K562 (cell line): ENCODE results near the gene ZBTB20. TPM values are rescaled to one million over a fixed set of nuclear protein-coding genes. Genes with fewer than 3 reads are reported as not detected.

Experiments
- ATAC-seq: fragments of 200-7000 bp; cut with Tn5 transposase; 3 replicates; pipeline ENCODE4 v1.9.1; 2020; ENCODE audit warnings: moderate library complexity
- BruUV-seq: library from RNA; stranded (reverse); fragments of 400-500 nt; replicated peaks from 2 replicates; lab custom pipeline; 2021; lab: Mats Ljungman, UMichigan
- CTCF ChIA-PET: fragments of 300-600 bp; formaldehyde crosslinking; extraction: SDS; loops from one replicate; lab custom pipeline; 2021; ENCODE audit warnings: low intra/inter-chr PET ratio; lab: Yijun Ruan, JAX
- POLR2A ChIA-PET: fragments of 300-600, 350-650 bp; sonication (Branson Sonifier 250); formaldehyde crosslinking; extraction: SDS; loops from one replicate; lab custom pipeline; 2021; ENCODE audit warnings: antibody characterized with exemption, inconsistent platforms; lab: Yijun Ruan, JAX
- DNase-seq, 4 experiments: peaks; one replicate each; pipeline versions ENCODE4 v3.0.0 to v3.0.0-alpha.2; 2011 to 2018; ENCODE audit warnings: low spot score in 3 of 4, mixed read lengths in 3 of 4; ENCODE audit errors: extremely low read depth in 1 of 4
- FAIRE-seq: peaks from 2 replicates; lab custom pipeline; 2011; peaks lifted over from hg19 to GRCh38; lab: Jason Lieb, UNC
- H2AFZ ChIP-seq: 2 replicates; pipeline ENCODE4 v1.6.0; 2011; ENCODE audit warnings: low read depth, low read length, control low read depth, inconsistent platforms
- H3K27ac ChIP-seq: fragments of 200-600 bp; 3 replicates; pipeline ENCODE4 v1.8.0; 2011; ENCODE audit warnings: low read depth, mild to moderate bottlenecking, control low read depth, inconsistent platforms, low read length, moderate library complexity, mixed read lengths; ENCODE audit errors: extremely low read depth
- H3K27me3 ChIP-seq, 2 experiments: fragments of 300-600 bp in 1 of 2; 2 replicates in 1 of 2; 3 replicates in 1 of 2; pipeline versions ENCODE4 v1.6.0 to v1.8.0; 2011; ENCODE audit warnings: inconsistent platforms in 2 of 2, low read length in 2 of 2, mild to moderate bottlenecking in 1 of 2, mixed read lengths in 1 of 2, moderate library complexity in 1 of 2; ENCODE audit not compliant: control insufficient read depth in 2 of 2, insufficient read depth in 2 of 2
- H3K36me3 ChIP-seq: fragments of 300-600 bp; 3 replicates; pipeline ENCODE4 v1.8.0; 2011; ENCODE audit warnings: mild to moderate bottlenecking, low read length, inconsistent platforms; ENCODE audit not compliant: control insufficient read depth, insufficient read depth
- H3K4me1 ChIP-seq, 2 experiments: fragments of 200-600 bp in 1 of 2; replicated peaks in 1 of 2; 2 replicates in 1 of 2; 3 replicates in 1 of 2; pipeline versions ENCODE4 v1.5.1 to v1.8.0; 2011; ENCODE audit warnings: inconsistent platforms in 2 of 2, low read length in 2 of 2, mild to moderate bottlenecking in 1 of 2, mixed read lengths in 1 of 2, moderate library complexity in 1 of 2; ENCODE audit not compliant: control insufficient read depth in 2 of 2, insufficient read depth in 2 of 2
- H3K4me2 ChIP-seq: 2 replicates; pipeline ENCODE4 v1.6.1; 2011; ENCODE audit warnings: low read length, control low read depth, inconsistent platforms, mixed read lengths; ENCODE audit not compliant: insufficient read depth
- H3K4me3 ChIP-seq: fragments of 200-600 bp; sonication (generic), shearing (Covaris generic); 2 replicates; pipeline ENCODE4 v1.5.1; 2016; ENCODE audit warnings: control low read depth, inconsistent platforms
- H3K79me2 ChIP-seq: fragments of 200-600 bp; 3 replicates; pipeline ENCODE4 v1.8.0; 2011; ENCODE audit warnings: low read length, inconsistent platforms; ENCODE audit not compliant: control insufficient read depth, insufficient read depth
- H3K9ac ChIP-seq, 2 experiments: 2 replicates each; pipeline versions ENCODE4 v1.6.0 to v1.6.1; 2011; ENCODE audit warnings: low read depth in 2 of 2, low read length in 2 of 2, control low read depth in 1 of 2, inconsistent platforms in 1 of 2, mild to moderate bottlenecking in 1 of 2, mixed read lengths in 1 of 2; ENCODE audit not compliant: insufficient read depth in 1 of 2
- H3K9me1 ChIP-seq: one replicate; pipeline ENCODE4 v1.6.0; 2011; ENCODE audit warnings: inconsistent platforms, mild to moderate bottlenecking, low read length, moderate library complexity; ENCODE audit not compliant: control insufficient read depth, insufficient read depth
- H3K9me3 ChIP-seq: replicated peaks from 2 replicates; pipeline ENCODE4 v1.5.1; 2011; ENCODE audit warnings: low read depth, low read length, inconsistent platforms; ENCODE audit not compliant: control insufficient read depth, insufficient read depth
- H4K20me1 ChIP-seq: replicated peaks from 2 replicates; pipeline ENCODE4 v1.6.1; 2011; ENCODE audit warnings: low read length, inconsistent platforms, mixed read lengths; ENCODE audit not compliant: control insufficient read depth, insufficient read depth
- CBX2 ChIP-seq: fragments of 200-600 bp; sonication (generic); IDR thresholded peaks from one replicate; pipeline ENCODE4 v1.6.1; 2012; ENCODE audit warnings: mild to moderate bottlenecking, low read length, inconsistent platforms; ENCODE audit not compliant: insufficient read depth, poor library complexity, severe bottlenecking
- JUND ChIP-seq, 2 experiments: IDR thresholded peaks; 2 replicates in 1 of 2; 3 replicates in 1 of 2; pipeline ENCODE4 v1.6.1; 2011; ENCODE audit warnings: borderline replicate concordance in 2 of 2, low read depth in 2 of 2, low read length in 2 of 2, improper control_type of control experiment in 1 of 2, missing biosample characterization in 1 of 2, missing genetic modification characterization in 1 of 2, missing genetic modification reagents in 1 of 2
- KAT2B ChIP-seq: IDR thresholded peaks from one replicate; pipeline ENCODE4 v1.6.1; 2012; ENCODE audit warnings: low read depth, mild to moderate bottlenecking, control low read depth, inconsistent platforms, low read length, moderate library complexity
- KLF13 ChIP-seq: fragments of 450-650 bp; IDR thresholded peaks from 2 replicates; pipeline ENCODE4 v1.6.1; 2016; ENCODE audit warnings: missing genetic modification characterization, low read depth, mild to moderate bottlenecking, missing compliant biosample characterization, moderate library complexity, borderline replicate concordance
- MTF1 ChIP-seq: fragments of 250-450 bp; sonication (Bioruptor Pico); IDR thresholded peaks from 2 replicates; pipeline ENCODE4 v1.9.0; 2021; ENCODE audit warnings: moderate library complexity, mild to moderate bottlenecking, inconsistent platforms, borderline replicate concordance
- NFXL1 ChIP-seq: fragments of 450-650 bp; formaldehyde crosslinking; IDR thresholded peaks from 2 replicates; pipeline ENCODE4 v1.4.0; 2021; ENCODE audit warnings: mild to moderate bottlenecking
- PHTF2 ChIP-seq: fragments of 250-450 bp; sonication (Bioruptor Pico); IDR thresholded peaks from 2 replicates; pipeline ENCODE4 v1.5.0; 2021; ENCODE audit warnings: mild to moderate bottlenecking
- STAT5B ChIP-seq: fragments of 250-450 bp; sonication (Bioruptor Pico); IDR thresholded peaks from 2 replicates; pipeline ENCODE4 v1.8.0; 2021; ENCODE audit warnings: mild to moderate bottlenecking, inconsistent platforms
- U2AF2 ChIP-seq: fragments of 200-400 bp; formaldehyde crosslinking; optimal IDR thresholded peaks from 2 replicates; pipeline ENCODE3; 2017; ENCODE audit warnings: low read depth, mild to moderate bottlenecking, low read length
- YBX1 ChIP-seq: fragments of 450-650 bp; IDR thresholded peaks from 2 replicates; pipeline ENCODE4 v1.7.1; 2016; ENCODE audit warnings: mild to moderate bottlenecking
- ZNF408 ChIP-seq: fragments of 250-450 bp; sonication (Bioruptor Pico); IDR thresholded peaks from 2 replicates; pipeline ENCODE4 v1.4.0; 2020; ENCODE audit warnings: low read depth, mild to moderate bottlenecking, moderate library complexity
- WGBS: fragments of 100-300 bp; shearing (Covaris generic); methylation state at CpG from one replicate; pipeline ENCODE4 v1.1.6; 2016; ENCODE audit warnings: low coverage, mixed read lengths; ENCODE audit not compliant: insufficient coverage; ENCODE audit errors: missing lambda C conversion rate; 5-methylcytosine and 5-hydroxymethylcytosine counted together
- in situ Hi-C: fragments of 300-500 bp; cut with MboI; formaldehyde crosslinking; loops from 4 replicates; pipeline ENCODE4 v1.15.0; 2018; ENCODE audit warnings: inconsistent platforms, mixed read lengths
- intact Hi-C: fragments of 100-400 bp; cut with micrococcal nuclease; formaldehyde crosslinking; loops from 2 replicates; pipeline ENCODE4 v1.14.2; 2022
- polyA plus RNA-seq, 8 experiments: library from polyadenylated mRNA; depleted of rRNA in 4 of 8; stranded (reverse) in 5 of 8; unstranded in 3 of 8; fragments of >200 nt; fragmentation: Nextera tagmentation in 2 of 8; fragmentation: Illumina TruSeq in 1 of 8; extraction: Ambion mirVana in 2 of 8; extraction: Trizol in 1 of 8; gene quantifications; 2 replicates each; pipeline versions ENCODE4 v1.2.1 to v1.2.3, GENCODE V29; 2011 to 2014; ENCODE audit warnings: inconsistent platforms in 1 of 8, missing spikeins in 1 of 8
- total RNA-seq, 7 experiments: library from RNA; depleted of rRNA in 6 of 7; stranded (reverse); fragments of >200 nt in 6 of 7; fragmentation: Illumina TruSeq in 2 of 7; extraction: Trizol in 2 of 7; gene quantifications; 2 replicates each; pipeline versions ENCODE4 v1.2.1 to v1.2.3, GENCODE V29; 2011 to 2021; ENCODE audit warnings: low replicate concordance in 1 of 7
- TF ChIP-seq, protein P1 (sequence below): fragments of 450-650 bp; IDR thresholded peaks from 2 replicates; pipeline ENCODE4 v1.6.1; 2016; ENCODE audit warnings: low read depth

ZBTB20 gene
- total and polyA plus RNA-seq, 9 of the 15 experiments (the other 6 are each of a cell fraction or from before 2014, with no cell fraction given) = 0.17 to 1.7 (median 0.45) TPM

DNA sequence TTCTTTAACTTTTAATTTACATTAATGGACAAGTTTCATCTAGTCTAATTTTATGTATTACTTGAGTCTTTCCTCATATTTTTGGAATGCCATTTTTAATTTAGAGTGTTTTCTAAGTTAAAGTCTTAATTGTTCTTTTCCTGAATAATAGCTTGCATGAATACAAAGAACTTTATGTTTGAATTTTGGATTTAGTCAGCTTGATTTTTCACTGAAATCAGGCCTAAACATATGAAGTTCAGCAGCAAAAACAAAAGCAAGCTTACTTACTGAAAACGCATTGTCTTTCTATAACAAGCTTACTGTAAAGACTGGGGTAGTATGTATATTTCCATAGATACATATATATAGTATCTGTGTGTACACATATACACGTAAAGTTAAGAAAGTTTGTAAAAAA is 126.0 kb downstream of the ZBTB20 start (continued):
- TF ChIP-seq, protein P1, sequence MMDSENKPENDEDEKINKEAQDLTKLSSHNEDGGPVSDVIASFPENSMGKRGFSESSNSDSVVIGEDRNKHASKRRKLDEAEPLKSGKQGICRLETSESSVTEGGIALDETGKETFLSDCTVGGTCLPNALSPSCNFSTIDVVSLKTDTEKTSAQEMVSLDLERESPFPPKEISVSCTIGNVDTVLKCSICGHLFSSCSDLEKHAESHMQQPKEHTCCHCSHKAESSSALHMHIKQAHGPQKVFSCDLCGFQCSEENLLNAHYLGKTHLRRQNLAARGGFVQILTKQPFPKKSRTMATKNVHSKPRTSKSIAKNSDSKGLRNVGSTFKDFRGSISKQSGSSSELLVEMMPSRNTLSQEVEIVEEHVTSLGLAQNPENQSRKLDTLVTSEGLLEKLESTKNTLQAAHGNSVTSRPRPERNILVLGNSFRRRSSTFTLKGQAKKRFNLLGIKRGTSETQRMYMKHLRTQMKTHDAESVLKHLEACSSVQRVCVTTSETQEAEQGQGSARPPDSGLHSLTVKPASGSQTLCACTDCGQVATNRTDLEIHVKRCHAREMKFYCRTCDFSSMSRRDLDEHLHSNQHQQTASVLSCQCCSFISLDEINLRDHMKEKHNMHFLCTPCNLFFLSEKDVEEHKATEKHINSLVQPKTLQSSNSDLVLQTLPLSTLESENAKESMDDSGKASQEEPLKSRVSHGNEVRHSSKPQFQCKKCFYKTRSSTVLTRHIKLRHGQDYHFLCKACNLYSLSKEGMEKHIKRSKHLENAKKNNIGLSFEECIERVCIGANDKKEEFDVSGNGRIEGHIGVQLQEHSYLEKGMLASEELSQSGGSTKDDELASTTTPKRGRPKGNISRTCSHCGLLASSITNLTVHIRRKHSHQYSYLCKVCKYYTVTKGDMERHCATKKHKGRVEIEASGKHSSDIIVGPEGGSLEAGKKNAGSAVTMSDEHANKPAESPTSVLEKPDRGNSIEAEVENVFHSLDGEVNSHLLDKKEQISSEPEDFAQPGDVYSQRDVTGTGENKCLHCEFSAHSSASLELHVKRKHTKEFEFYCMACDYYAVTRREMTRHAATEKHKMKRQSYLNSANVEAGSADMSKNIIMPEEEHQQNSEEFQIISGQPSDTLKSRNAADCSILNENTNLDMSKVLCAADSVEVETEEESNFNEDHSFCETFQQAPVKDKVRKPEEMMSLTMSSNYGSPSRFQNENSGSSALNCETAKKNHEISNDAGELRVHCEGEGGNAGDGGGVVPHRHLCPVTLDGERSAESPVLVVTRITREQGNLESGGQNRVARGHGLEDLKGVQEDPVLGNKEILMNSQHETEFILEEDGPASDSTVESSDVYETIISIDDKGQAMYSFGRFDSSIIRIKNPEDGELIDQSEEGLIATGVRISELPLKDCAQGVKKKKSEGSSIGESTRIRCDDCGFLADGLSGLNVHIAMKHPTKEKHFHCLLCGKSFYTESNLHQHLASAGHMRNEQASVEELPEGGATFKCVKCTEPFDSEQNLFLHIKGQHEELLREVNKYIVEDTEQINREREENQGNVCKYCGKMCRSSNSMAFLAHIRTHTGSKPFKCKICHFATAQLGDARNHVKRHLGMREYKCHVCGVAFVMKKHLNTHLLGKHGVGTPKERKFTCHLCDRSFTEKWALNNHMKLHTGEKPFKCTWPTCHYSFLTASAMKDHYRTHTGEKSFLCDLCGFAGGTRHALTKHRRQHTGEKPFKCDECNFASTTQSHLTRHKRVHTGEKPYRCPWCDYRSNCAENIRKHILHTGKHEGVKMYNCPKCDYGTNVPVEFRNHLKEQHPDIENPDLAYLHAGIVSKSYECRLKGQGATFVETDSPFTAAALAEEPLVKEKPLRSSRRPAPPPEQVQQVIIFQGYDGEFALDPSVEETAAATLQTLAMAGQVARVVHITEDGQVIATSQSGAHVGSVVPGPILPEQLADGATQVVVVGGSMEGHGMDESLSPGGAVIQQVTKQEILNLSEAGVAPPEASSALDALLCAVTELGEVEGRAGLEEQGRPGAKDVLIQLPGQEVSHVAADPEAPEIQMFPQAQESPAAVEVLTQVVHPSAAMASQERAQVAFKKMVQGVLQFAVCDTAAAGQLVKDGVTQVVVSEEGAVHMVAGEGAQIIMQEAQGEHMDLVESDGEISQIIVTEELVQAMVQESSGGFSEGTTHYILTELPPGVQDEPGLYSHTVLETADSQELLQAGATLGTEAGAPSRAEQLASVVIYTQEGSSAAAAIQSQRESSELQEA = no peak
- no peak for TF ChIP-seq NFXL1 (CRISPR knock-in tag)

DNA sequence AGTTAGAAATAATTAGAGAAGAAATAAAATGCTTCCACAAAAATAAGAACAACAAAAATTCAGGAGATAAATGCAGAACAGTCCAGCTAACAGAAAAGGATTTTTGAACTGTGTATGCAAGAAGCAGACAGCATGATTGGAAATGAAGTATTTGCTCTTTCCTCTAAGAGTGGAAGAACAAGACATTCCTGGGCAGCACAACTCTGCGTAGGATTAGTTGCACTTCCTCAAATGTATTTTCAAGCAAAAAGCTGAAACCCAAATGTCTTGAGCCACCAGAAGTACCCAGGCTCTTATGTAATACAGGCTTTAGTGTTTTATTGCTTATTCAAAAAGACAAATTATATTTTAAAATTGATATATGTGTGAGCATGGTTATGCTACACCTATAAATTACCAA is 127.2 kb downstream of the ZBTB20 start:
- H3K27ac ChIP-seq = no peak overlapping the region
- H3K4me1 ChIP-seq = no peaks in the 10 kb centered on the region
- no peaks in the 10 kb centered on the region for H3K79me2 ChIP-seq
- H3K4me2 ChIP-seq = no peak overlapping the region
- POLR2A ChIA-PET = no interaction called here
- BruUV-seq = no TSS peak
- no peaks in the 10 kb centered on the region for H3K36me3 ChIP-seq
- H3K27me3 ChIP-seq = no peaks in the 10 kb centered on the region
- ATAC-seq (no peak), FAIRE-seq (no peak), DNase-seq (no peak)
- H2AFZ ChIP-seq = no peak overlapping the region
- in situ Hi-C loops = no loop called here
- intact Hi-C loops = no loop called here
- WGBS = 63% methylated on average over 1 of the region's 1 CpG
- no peak overlapping the region for H3K4me3 ChIP-seq
- H3K9me3 ChIP-seq = no peaks in the 10 kb centered on the region
- CTCF ChIA-PET = no interaction called here
- no peaks in the 10 kb centered on the region for H4K20me1 ChIP-seq
- no peaks in the 10 kb centered on the region for H3K9me1 ChIP-seq
- no peak overlapping the region for H3K9ac ChIP-seq
- no peak for TF ChIP-seq U2AF2
- no peak for TF ChIP-seq YBX1
- TF ChIP-seq STAT5B (CRISPR knock-in tag) = no peak
- TF ChIP-seq JUND (IDR thresholded peaks at IDR 0.05; ENCODE audit: borderline replicate concordance, low read depth, low read length) = no peak
- TF ChIP-seq JUND (tag; IDR thresholded peaks at IDR 0.05; ENCODE audit: borderline replicate concordance, low read depth, low read length) = no peak
- no peak for TF ChIP-seq CBX2
- no peak for TF ChIP-seq KLF13 (tag)
- no peak for TF ChIP-seq PHTF2 (CRISPR knock-in tag)
- TF ChIP-seq ZNF408 (CRISPR knock-in tag) = no peak
- no peak for TF ChIP-seq KAT2B
- no peak for TF ChIP-seq MTF1 (CRISPR knock-in tag)
